H4 (cell line): ENCODE results near the gene GOLT1B. TPM values are rescaled to one million over a fixed set of nuclear protein-coding genes. Genes with fewer than 3 reads are reported as not detected.

ENCODE experiments used
- DNase-seq: peaks from one replicate; pipeline ENCODE4 v3.0.0-alpha.2; 2015; ENCODE audit warnings: low spot score
- total RNA-seq: library from RNA; depleted of rRNA; stranded (reverse); fragments of >200 nt; shearing (Covaris generic); gene quantifications from 2 replicates; pipeline ENCODE4 v1.2.3, GENCODE V29; 2014

GOLT1B gene
- total RNA-seq, 1 experiment from 2014 or later = 48.4 TPM

- no peak for DNase-seq
Measured at GRCh38 chr12:21523148-21523547, 21.6 kb downstream of the GOLT1B start.

GRCh38 chr12:21526053-21526452, 24.5 kb downstream of the GOLT1B start, which contains the start of gene SPX:
Gene SPX (plus strand): TSS chr12:21526296. CDS start chr12:21526473, 177 bp downstream.
- DNase-seq = no peak

- DNase-seq = no peak
Measured at GRCh38 chr12:21526721-21527345, 25.2 kb downstream of the GOLT1B start.

- DNase-seq = peak; percentile 20
Measured at GRCh38 chr12:21527451-21528180, 26.0 kb downstream of the GOLT1B start.

GRCh38 chr12:21528953-21529352, 27.4 kb downstream of the GOLT1B start:
- DNase-seq = no peak

- no peak for DNase-seq
Measured at GRCh38 chr12:21529456-21529855, 27.9 kb downstream of the GOLT1B start.

GRCh38 chr12:21538061-21538653, 36.6 kb downstream of the GOLT1B start:
- DNase-seq = no peak

GRCh38 chr12:21539797-21540196, 38.2 kb downstream of the GOLT1B start:
- DNase-seq = no peak

GRCh38 chr12:21541773-21542172, 40.2 kb downstream of the GOLT1B start:
- DNase-seq = no peak

GRCh38 chr12:21542403-21542802, 40.8 kb downstream of the GOLT1B start:
- no peak for DNase-seq

GRCh38 chr12:21543151-21543550, 41.6 kb downstream of the GOLT1B start:
- DNase-seq = no peak

GRCh38 chr12:21545557-21545956, 44.0 kb downstream of the GOLT1B start:
- DNase-seq = no peak

GRCh38 chr12:21546716-21547115, 45.1 kb downstream of the GOLT1B start:
- DNase-seq = no peak

- DNase-seq = no peak
Measured at GRCh38 chr12:21547437-21547836, 45.8 kb downstream of the GOLT1B start.

- no peak for DNase-seq
Measured at GRCh38 chr12:21551841-21552465, 50.4 kb downstream of the GOLT1B start.

GRCh38 chr12:21552635-21553328, 51.2 kb downstream of the GOLT1B start:
- no peak for DNase-seq

GRCh38 chr12:21553329-21553675, 51.7 kb downstream of the GOLT1B start:
- no peak for DNase-seq

GRCh38 chr12:21558100-21558679, 56.6 kb downstream of the GOLT1B start:
- DNase-seq = no peak

GRCh38 chr12:21559855-21560569, 58.4 kb downstream of the GOLT1B start:
- no peak for DNase-seq

GRCh38 chr12:21561158-21561557, 59.6 kb downstream of the GOLT1B start:
- no peak for DNase-seq

GRCh38 chr12:21562859-21563258, 61.3 kb downstream of the GOLT1B start:
- DNase-seq = no peak
